ENCODE measurements around the gene AIRE.

The AIRE gene

DNA sequence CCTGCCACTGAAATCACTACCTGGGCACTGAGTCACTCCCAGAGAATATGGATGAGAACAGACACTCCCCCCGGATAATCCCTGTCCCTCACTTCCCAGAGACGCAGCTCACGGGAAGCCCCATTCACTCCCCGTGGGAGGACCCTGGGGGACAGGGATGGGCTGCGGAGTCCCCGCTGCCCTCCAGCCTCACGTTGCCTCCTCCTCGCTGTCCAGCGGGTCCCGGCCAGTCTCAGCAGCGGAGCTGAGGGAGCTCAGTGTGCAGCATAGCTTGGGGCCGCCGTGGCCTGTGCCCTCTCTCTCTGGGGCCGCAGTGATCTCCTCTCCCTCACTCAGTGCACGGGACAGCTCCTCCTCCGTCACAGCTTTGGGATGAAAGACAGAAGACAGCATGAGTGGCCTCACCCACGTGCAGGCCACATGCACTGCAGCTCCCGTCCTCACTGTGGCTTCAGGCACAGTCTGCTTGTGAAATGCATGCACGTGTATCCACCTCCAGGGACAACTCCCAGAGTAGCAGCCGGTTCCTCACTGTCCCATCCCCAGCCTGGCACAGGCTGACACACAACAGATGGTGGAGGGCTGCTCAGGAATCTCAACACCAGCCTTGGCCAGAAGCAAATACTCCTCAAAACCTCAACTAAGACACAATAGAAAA is 46.1 kb downstream of the AIRE start:
- Histone ChIP-seq H3K23ac (ENCODE audit: low read depth, low read length, poor library complexity) (peak overlapping the region; percentile 3), H3K4me1 (ENCODE audit: control insufficient read depth in 2 of 2, insufficient read depth in 1 of 2, low read depth in 1 of 2, low read length in 2 of 2) (peaks cover 0 to 2% of the 10 kb centered on the region in 2 donors), H2AK5ac (ENCODE audit: low read depth, low read length) (no peak overlapping the region), H3K27ac (replicated peaks; ENCODE audit: low read length) (no peak overlapping the region), H4K8ac (ENCODE audit: low read depth, low read length) (no peak overlapping the region), H3K18ac (ENCODE audit: low read length) (peak overlapping the region; percentile 40), H2AFZ (ENCODE audit: low read length) (no peak overlapping the region), H3K79me1 (ENCODE audit: low read depth, low read length) (peaks cover 5% of the 10 kb centered on the region), H3K14ac (ENCODE audit: low read length) (no peak overlapping the region), H3K36me3 (replicated peaks in 1 of 2; ENCODE audit: control insufficient read depth in 2 of 2, insufficient read depth in 2 of 2, low read length in 2 of 2) (peaks cover 13 to 16% of the 10 kb centered on the region in 2 donors), H3K27me3 (ENCODE audit: control insufficient read depth in 3 of 3, insufficient read depth in 3 of 3, low read depth in 1 of 3, low read length in 3 of 3) (peaks cover 0 to 2% (median 0%) of the 10 kb centered on the region in 3 experiments), H3K4me3 (ENCODE audit: low read length in 2 of 2) (peak overlapping the region in 1 of 2 donors; percentile 17), H3K9ac (ENCODE audit: low read depth, low read length, poor library complexity) (no peak overlapping the region), H3K4ac (ENCODE audit: low read length) (no peak overlapping the region), H4K91ac (ENCODE audit: low read depth, low read length, poor library complexity) (no peak overlapping the region), H2BK12ac (ENCODE audit: low read length) (no peak overlapping the region), H2BK5ac (ENCODE audit: low read length) (no peak overlapping the region), H3K9me3 (replicated peaks in 1 of 2; ENCODE audit: control insufficient read depth in 2 of 2, insufficient read depth in 1 of 2, low read depth in 1 of 2, low read length in 2 of 2) (no peaks in the 10 kb centered on the region), H2BK120ac (ENCODE audit: low read depth, low read length) (no peak overlapping the region), H3K4me2 (ENCODE audit: insufficient read depth, low read length, poor library complexity, severe bottlenecking) (no peak overlapping the region), H2BK15ac (ENCODE audit: low read length) (no peak overlapping the region)
- no peak for DNase-seq (ENCODE audit: low spot score)
- WGBS, 2 donors (ENCODE audit: extremely low coverage in 2 of 2, insufficient read length in 2 of 2, insufficient replicate concordance in 1 of 2) = no CpG with 5 or more reads among the region's 20 CpGs

DNA sequence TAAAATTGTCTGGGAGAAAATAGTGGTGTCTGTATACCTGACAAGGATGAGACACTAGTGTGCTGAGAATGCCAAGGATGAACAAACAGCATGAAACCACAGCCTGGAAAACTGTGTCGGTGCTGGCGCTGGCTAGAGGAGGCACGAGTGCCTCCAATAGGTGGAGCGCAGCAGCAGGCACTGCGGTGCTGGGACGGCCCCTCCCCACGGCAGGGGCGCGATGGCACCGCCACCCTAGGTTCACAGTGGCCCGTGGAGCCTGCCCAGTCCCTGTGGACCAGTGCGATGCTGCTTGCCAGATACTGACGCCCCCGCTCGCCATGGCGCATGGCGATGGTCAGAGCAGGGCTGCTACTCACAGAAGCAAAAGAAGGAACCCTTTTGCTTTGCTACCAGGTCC is 46.7 kb downstream of the AIRE start:
- no peak overlapping the region for H3K4me2 ChIP-seq (ENCODE audit: insufficient read depth, low read length, poor library complexity, severe bottlenecking)
- WGBS, 2 donors (ENCODE audit: extremely low coverage in 2 of 2, insufficient read length in 2 of 2, insufficient replicate concordance in 1 of 2) = no CpG with 5 or more reads among the region's 17 CpGs

DNA sequence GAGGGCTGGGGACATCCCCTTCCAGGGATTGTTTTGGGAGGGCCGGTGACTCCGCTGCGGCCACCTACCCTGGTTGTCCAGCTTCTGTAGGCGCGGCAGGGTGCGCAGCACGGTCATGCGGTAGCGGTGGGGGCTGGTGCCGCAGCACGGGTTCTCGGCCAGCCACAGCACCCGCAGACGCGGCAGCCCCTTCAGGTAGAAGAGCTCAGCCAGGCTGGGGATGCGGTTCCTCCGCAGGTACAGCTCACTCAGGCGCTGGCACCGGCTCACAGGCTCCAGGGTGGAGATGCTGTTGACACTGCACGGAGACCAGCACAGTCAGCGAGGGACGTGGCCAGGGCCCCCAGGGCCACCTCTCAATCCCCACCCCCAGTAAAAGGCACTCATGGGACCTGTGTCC is 47.3 kb downstream of the AIRE start:
- H3K4me3 ChIP-seq (ENCODE audit: low read length in 2 of 2) = no peak overlapping the region
- H2AFZ ChIP-seq (ENCODE audit: low read length) = no peak overlapping the region
- H3K23ac ChIP-seq (ENCODE audit: low read depth, low read length, poor library complexity) = peak overlapping the region; percentile 70
- WGBS, 2 donors (ENCODE audit: extremely low coverage in 2 of 2, insufficient read length in 2 of 2, insufficient replicate concordance in 1 of 2) = no CpG with 5 or more reads among the region's 22 CpGs
- H3K14ac ChIP-seq (ENCODE audit: low read length) = no peak overlapping the region
- no peaks in the 10 kb centered on the region for H3K9me3 ChIP-seq (replicated peaks in 1 of 2; ENCODE audit: control insufficient read depth in 2 of 2, insufficient read depth in 1 of 2, low read depth in 1 of 2, low read length in 2 of 2)
- no peak overlapping the region for H2BK5ac ChIP-seq (ENCODE audit: low read length)
- peak overlapping the region; percentile 65 for H4K8ac ChIP-seq (ENCODE audit: low read depth, low read length)
- H2BK15ac ChIP-seq (ENCODE audit: low read length) = peak overlapping the region; percentile 2
- H3K27me3 ChIP-seq (ENCODE audit: control insufficient read depth in 3 of 3, insufficient read depth in 3 of 3, low read depth in 1 of 3, low read length in 3 of 3) = peaks cover 0 to 2% (median 0%) of the 10 kb centered on the region in 3 experiments
- peaks cover 10 to 13% of the 10 kb centered on the region in 2 donors for H3K36me3 ChIP-seq (replicated peaks in 1 of 2; ENCODE audit: control insufficient read depth in 2 of 2, insufficient read depth in 2 of 2, low read length in 2 of 2)
- peaks cover 0 to 4% of the 10 kb centered on the region in 2 donors for H3K4me1 ChIP-seq (ENCODE audit: control insufficient read depth in 2 of 2, insufficient read depth in 1 of 2, low read depth in 1 of 2, low read length in 2 of 2)
- H2BK120ac ChIP-seq (ENCODE audit: low read depth, low read length) = no peak overlapping the region
- H2AK5ac ChIP-seq (ENCODE audit: low read depth, low read length) = peak overlapping the region; percentile 64
- no peak overlapping the region for H3K27ac ChIP-seq (replicated peaks; ENCODE audit: low read length)
- H3K18ac ChIP-seq (ENCODE audit: low read length) = peak overlapping the region; percentile 28
- no peak overlapping the region for H3K4me2 ChIP-seq (ENCODE audit: insufficient read depth, low read length, poor library complexity, severe bottlenecking)
- DNase-seq (ENCODE audit: low spot score) = no peak
- no peak overlapping the region for H3K9ac ChIP-seq (ENCODE audit: low read depth, low read length, poor library complexity)
- peak overlapping the region; percentile 19 for H2BK12ac ChIP-seq (ENCODE audit: low read length)
- peaks cover 5% of the 10 kb centered on the region for H3K79me1 ChIP-seq (ENCODE audit: low read depth, low read length)
- H4K91ac ChIP-seq (ENCODE audit: low read depth, low read length, poor library complexity) = no peak overlapping the region
- no peak overlapping the region for H3K4ac ChIP-seq (ENCODE audit: low read length)

More for the DNA sequence above, 46.7 kb downstream of the AIRE start:
- Histone ChIP-seq H2AK5ac (ENCODE audit: low read depth, low read length) (peak overlapping the region; percentile 78), H2AFZ (ENCODE audit: low read length) (no peak overlapping the region), H2BK120ac (ENCODE audit: low read depth, low read length) (no peak overlapping the region), H3K36me3 (replicated peaks in 1 of 2; ENCODE audit: control insufficient read depth in 2 of 2, insufficient read depth in 2 of 2, low read length in 2 of 2) (peaks cover 13 to 14% of the 10 kb centered on the region in 2 donors), H2BK15ac (ENCODE audit: low read length) (no peak overlapping the region), H3K9me3 (replicated peaks in 1 of 2; ENCODE audit: control insufficient read depth in 2 of 2, insufficient read depth in 1 of 2, low read depth in 1 of 2, low read length in 2 of 2) (no peaks in the 10 kb centered on the region), H3K4me1 (ENCODE audit: control insufficient read depth in 2 of 2, insufficient read depth in 1 of 2, low read depth in 1 of 2, low read length in 2 of 2) (peaks cover 0 to 2% of the 10 kb centered on the region in 2 donors), H2BK12ac (ENCODE audit: low read length) (no peak overlapping the region), H3K27me3 (ENCODE audit: control insufficient read depth in 3 of 3, insufficient read depth in 3 of 3, low read depth in 1 of 3, low read length in 3 of 3) (peaks cover 0 to 2% (median 0%) of the 10 kb centered on the region in 3 experiments), H3K14ac (ENCODE audit: low read length) (no peak overlapping the region), H2BK5ac (ENCODE audit: low read length) (no peak overlapping the region), H3K23ac (ENCODE audit: low read depth, low read length, poor library complexity) (peak overlapping the region; percentile 43), H3K4ac (ENCODE audit: low read length) (peak overlapping the region; percentile 19), H3K9ac (ENCODE audit: low read depth, low read length, poor library complexity) (no peak overlapping the region), H4K8ac (ENCODE audit: low read depth, low read length) (peak overlapping the region; percentile 94), H4K91ac (ENCODE audit: low read depth, low read length, poor library complexity) (peak overlapping the region; percentile 74), H3K4me3 (ENCODE audit: low read length in 2 of 2) (peak overlapping the region in 1 of 2 donors; percentile 27), H3K27ac (replicated peaks; ENCODE audit: low read length) (no peak overlapping the region), H3K79me1 (ENCODE audit: low read depth, low read length) (peaks cover 5% of the 10 kb centered on the region), H3K18ac (ENCODE audit: low read length) (no peak overlapping the region)
- no peak for DNase-seq (ENCODE audit: low spot score)

DNA sequence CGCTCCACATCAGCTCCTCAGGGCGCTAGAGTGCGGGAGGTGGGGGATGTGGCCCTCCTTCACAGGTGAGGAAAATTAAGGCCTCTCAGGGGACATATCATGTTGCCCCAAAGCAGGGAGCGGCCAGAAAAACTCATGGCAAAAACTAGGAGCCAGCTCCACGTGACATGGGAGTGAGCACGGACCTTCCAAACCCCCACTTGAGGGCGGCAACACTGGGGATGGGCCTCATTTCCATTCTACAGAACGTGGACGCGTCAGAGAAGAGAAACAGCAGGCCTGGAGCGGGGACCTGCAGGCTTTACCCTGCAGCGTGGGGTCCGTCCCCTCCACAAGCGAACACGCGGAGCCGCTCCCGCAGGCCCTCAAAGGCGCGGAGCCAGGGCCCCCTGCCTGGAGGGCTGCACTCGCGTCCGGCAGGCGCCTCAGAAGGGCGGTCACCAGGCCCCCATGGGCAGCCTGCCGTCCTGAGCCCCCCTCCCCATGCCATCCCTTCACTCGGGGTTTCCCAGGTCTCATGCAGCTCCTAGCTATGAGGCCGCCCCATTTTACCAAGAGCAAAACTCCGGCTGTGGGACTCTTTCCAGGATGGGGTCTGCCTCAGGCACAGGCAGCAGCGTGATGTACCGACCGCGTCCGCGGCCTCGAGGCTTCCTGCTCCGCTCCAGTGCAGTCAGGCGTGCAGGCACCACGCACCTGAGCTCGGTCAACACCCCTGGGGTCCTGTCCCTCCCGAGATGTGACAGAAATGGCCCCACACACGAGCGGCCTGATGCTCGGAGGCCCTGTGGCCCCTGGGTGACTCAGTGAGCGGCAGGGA is 48.0 kb downstream of the AIRE start:
- H3K27ac ChIP-seq (replicated peaks; ENCODE audit: low read length) = no peak overlapping the region
- peak overlapping the region; percentile 82 for H3K14ac ChIP-seq (ENCODE audit: low read length)
- H3K18ac ChIP-seq (ENCODE audit: low read length) = peak overlapping the region; percentile 44
- peaks cover 0 to 2% (median 0%) of the 10 kb centered on the region in 3 experiments for H3K27me3 ChIP-seq (ENCODE audit: control insufficient read depth in 3 of 3, insufficient read depth in 3 of 3, low read depth in 1 of 3, low read length in 3 of 3)
- DNase-seq (ENCODE audit: low spot score) = no peak
- no peak overlapping the region for H2BK15ac ChIP-seq (ENCODE audit: low read length)
- H2AK5ac ChIP-seq (ENCODE audit: low read depth, low read length) = peak overlapping the region; percentile 64
- no CpG with 5 or more reads among the region's 45 CpGs for WGBS, 2 donors (ENCODE audit: extremely low coverage in 2 of 2, insufficient read length in 2 of 2, insufficient replicate concordance in 1 of 2)
- H2AFZ ChIP-seq (ENCODE audit: low read length) = no peak overlapping the region
- H3K9me3 ChIP-seq (replicated peaks in 1 of 2; ENCODE audit: control insufficient read depth in 2 of 2, insufficient read depth in 1 of 2, low read depth in 1 of 2, low read length in 2 of 2) = no peaks in the 10 kb centered on the region
- no peak overlapping the region for H3K4ac ChIP-seq (ENCODE audit: low read length)
- H3K79me1 ChIP-seq (ENCODE audit: low read depth, low read length) = peaks cover 9% of the 10 kb centered on the region
- no peak overlapping the region for H2BK5ac ChIP-seq (ENCODE audit: low read length)
- H4K91ac ChIP-seq (ENCODE audit: low read depth, low read length, poor library complexity) = no peak overlapping the region
- H3K9ac ChIP-seq (ENCODE audit: low read depth, low read length, poor library complexity) = no peak overlapping the region
- peak overlapping the region; percentile 61 for H3K23ac ChIP-seq (ENCODE audit: low read depth, low read length, poor library complexity)
- H3K4me3 ChIP-seq (ENCODE audit: low read length in 2 of 2) = no peak overlapping the region
- H4K8ac ChIP-seq (ENCODE audit: low read depth, low read length) = no peak overlapping the region
- H2BK120ac ChIP-seq (ENCODE audit: low read depth, low read length) = peak overlapping the region; percentile 61
- H2BK12ac ChIP-seq (ENCODE audit: low read length) = no peak overlapping the region
- H3K4me1 ChIP-seq (ENCODE audit: control insufficient read depth in 2 of 2, insufficient read depth in 1 of 2, low read depth in 1 of 2, low read length in 2 of 2) = peaks cover 3 to 9% of the 10 kb centered on the region in 2 donors
- no peak overlapping the region for H3K4me2 ChIP-seq (ENCODE audit: insufficient read depth, low read length, poor library complexity, severe bottlenecking)
- H3K36me3 ChIP-seq (replicated peaks in 1 of 2; ENCODE audit: control insufficient read depth in 2 of 2, insufficient read depth in 2 of 2, low read length in 2 of 2) = peaks cover 10 to 13% of the 10 kb centered on the region in 2 donors

Data from neuronal stem cell (in vitro differentiated cells).